ENCODE data around the gene TPST1.

Gene TPST1

DNA sequence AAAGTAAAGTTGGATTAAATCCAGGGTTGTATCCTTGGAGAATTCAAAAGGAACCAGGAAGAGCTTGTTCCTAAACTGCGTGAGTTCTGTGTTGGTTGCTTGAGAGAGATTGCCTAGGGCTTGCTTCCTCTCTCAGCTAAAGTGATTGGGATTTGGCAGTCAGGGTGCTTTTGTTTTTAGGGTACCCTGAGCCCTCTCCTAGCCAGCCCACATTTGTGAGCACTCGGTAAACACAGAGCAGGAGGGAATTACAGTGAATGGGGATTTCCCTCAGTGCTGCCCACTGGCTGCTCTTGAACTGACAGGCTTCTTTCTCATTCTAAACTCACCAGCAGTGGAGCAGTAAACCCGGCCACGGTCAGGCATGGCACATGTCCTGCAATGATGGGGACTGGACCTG is 146.9 kb downstream of the TPST1 start:
- TF ChIP-seq, protein P1, sequence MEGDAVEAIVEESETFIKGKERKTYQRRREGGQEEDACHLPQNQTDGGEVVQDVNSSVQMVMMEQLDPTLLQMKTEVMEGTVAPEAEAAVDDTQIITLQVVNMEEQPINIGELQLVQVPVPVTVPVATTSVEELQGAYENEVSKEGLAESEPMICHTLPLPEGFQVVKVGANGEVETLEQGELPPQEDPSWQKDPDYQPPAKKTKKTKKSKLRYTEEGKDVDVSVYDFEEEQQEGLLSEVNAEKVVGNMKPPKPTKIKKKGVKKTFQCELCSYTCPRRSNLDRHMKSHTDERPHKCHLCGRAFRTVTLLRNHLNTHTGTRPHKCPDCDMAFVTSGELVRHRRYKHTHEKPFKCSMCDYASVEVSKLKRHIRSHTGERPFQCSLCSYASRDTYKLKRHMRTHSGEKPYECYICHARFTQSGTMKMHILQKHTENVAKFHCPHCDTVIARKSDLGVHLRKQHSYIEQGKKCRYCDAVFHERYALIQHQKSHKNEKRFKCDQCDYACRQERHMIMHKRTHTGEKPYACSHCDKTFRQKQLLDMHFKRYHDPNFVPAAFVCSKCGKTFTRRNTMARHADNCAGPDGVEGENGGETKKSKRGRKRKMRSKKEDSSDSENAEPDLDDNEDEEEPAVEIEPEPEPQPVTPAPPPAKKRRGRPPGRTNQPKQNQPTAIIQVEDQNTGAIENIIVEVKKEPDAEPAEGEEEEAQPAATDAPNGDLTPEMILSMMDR (IDR thresholded peaks at IDR 0.05; ENCODE audit: borderline replicate concordance, extremely low read depth, low read length, poor library complexity, severe bottlenecking), result no peak
- no peak for TF ChIP-seq EZH2 (IDR thresholded peaks at IDR 0.05; ENCODE audit: borderline replicate concordance, low read depth, low read length, severe bottlenecking)
- Histone ChIP-seq H3K9me3 (ENCODE audit: insufficient read depth, low read length, severe bottlenecking) (no peaks in the 10 kb centered on the region), H3K9ac (ENCODE audit: low read depth, low read length) (no peak overlapping the region), H4K20me1 (ENCODE audit: insufficient read depth, low read length) (no peaks in the 10 kb centered on the region), H3K4me3 (ENCODE audit: low read depth in 1 of 2, low read length in 2 of 2) (no peak overlapping the region), H3K79me2 (ENCODE audit: insufficient read depth, low read length) (no peaks in the 10 kb centered on the region), H3K4me2 (ENCODE audit: insufficient read depth, low read length) (no peak overlapping the region), H3K36me3 (ENCODE audit: insufficient read depth, low read length) (no peaks in the 10 kb centered on the region), H3K27me3 (ENCODE audit: insufficient read depth, low read length, poor library complexity) (peaks cover 18% of the 10 kb centered on the region), H3K4me1 (ENCODE audit: insufficient read depth, low read length) (no peaks in the 10 kb centered on the region), H3K27ac (ENCODE audit: low read length) (no peak overlapping the region), H2AFZ (ENCODE audit: low read depth, low read length) (no peak overlapping the region)
- DNase-seq, result no peak
- no peak for ATAC-seq (ENCODE audit: insufficient read depth, low read depth)

DNA sequence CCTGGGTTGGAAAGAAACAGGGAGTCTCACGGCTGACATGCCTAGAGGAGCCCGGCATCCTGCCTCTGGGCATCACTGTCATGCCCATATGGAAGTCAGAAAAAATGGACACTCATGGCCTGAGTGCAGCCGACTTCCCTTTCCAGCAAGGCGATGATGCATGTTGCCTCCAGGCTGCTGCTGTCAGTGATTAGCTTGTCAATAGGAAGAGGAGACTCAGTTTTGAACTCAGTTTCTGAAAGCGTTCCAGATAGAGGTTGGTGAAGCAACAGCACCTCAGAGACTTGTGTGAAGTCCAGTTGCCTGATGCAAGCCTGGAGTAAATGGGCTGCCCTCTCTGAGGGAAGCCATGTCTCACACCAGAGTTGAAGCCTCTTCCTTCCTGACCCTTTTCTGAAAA is 148.4 kb downstream of the TPST1 start:
- no peak for DNase-seq
- H2AFZ ChIP-seq (ENCODE audit: low read depth, low read length), result no peak overlapping the region
- no peaks in the 10 kb centered on the region for H3K79me2 ChIP-seq (ENCODE audit: insufficient read depth, low read length)
- no peak for ATAC-seq (ENCODE audit: insufficient read depth, low read depth)
- H3K9me3 ChIP-seq (ENCODE audit: insufficient read depth, low read length, severe bottlenecking), result no peaks in the 10 kb centered on the region
- H3K27ac ChIP-seq (ENCODE audit: low read length), result no peak overlapping the region
- TF ChIP-seq, protein P1 (IDR thresholded peaks at IDR 0.05; ENCODE audit: borderline replicate concordance, extremely low read depth, low read length, poor library complexity, severe bottlenecking), result no peak
- no peak for TF ChIP-seq EZH2 (IDR thresholded peaks at IDR 0.05; ENCODE audit: borderline replicate concordance, low read depth, low read length, severe bottlenecking)
- no peaks in the 10 kb centered on the region for H4K20me1 ChIP-seq (ENCODE audit: insufficient read depth, low read length)
- no peak overlapping the region for H3K4me3 ChIP-seq (ENCODE audit: low read depth in 1 of 2, low read length in 2 of 2)
- H3K4me2 ChIP-seq (ENCODE audit: insufficient read depth, low read length), result no peak overlapping the region
- H3K27me3 ChIP-seq (ENCODE audit: insufficient read depth, low read length, poor library complexity), result peaks cover 18% of the 10 kb centered on the region
- no peaks in the 10 kb centered on the region for H3K4me1 ChIP-seq (ENCODE audit: insufficient read depth, low read length)
- no peak overlapping the region for H3K9ac ChIP-seq (ENCODE audit: low read depth, low read length)
- H3K36me3 ChIP-seq (ENCODE audit: insufficient read depth, low read length), result no peaks in the 10 kb centered on the region

DNA sequence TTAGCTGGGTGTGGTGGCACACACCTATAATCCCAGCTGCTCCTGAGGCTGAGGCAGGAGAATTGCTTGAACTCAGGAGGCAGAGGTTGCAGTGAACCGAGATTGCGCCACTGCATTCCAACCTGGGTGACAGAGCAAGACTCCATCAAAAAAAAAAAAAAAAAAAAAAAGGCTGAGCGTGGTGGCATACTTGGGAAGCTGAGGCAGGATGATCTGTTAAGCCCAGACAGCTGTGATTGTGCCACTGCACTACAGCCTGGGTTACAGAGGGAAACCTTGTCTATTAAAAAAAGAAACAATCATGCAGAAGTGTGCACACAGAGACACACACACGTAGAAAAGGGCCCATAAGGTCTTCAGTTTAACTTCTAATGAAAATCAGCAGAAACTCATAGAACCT is 150.6 kb downstream of the TPST1 start:
- Histone ChIP-seq H3K9me3 (ENCODE audit: insufficient read depth, low read length, severe bottlenecking) (no peaks in the 10 kb centered on the region), H3K4me2 (ENCODE audit: insufficient read depth, low read length) (no peak overlapping the region), H3K27me3 (ENCODE audit: insufficient read depth, low read length, poor library complexity) (peaks cover 16% of the 10 kb centered on the region), H2AFZ (ENCODE audit: low read depth, low read length) (no peak overlapping the region), H3K4me1 (ENCODE audit: insufficient read depth, low read length) (no peaks in the 10 kb centered on the region), H3K9ac (ENCODE audit: low read depth, low read length) (no peak overlapping the region), H4K20me1 (ENCODE audit: insufficient read depth, low read length) (no peaks in the 10 kb centered on the region), H3K4me3 (ENCODE audit: low read depth in 1 of 2, low read length in 2 of 2) (no peak overlapping the region), H3K36me3 (ENCODE audit: insufficient read depth, low read length) (no peaks in the 10 kb centered on the region), H3K79me2 (ENCODE audit: insufficient read depth, low read length) (no peaks in the 10 kb centered on the region), H3K27ac (ENCODE audit: low read length) (no peak overlapping the region)
- DNase-seq, result no peak
- ATAC-seq (ENCODE audit: insufficient read depth, low read depth), result no peak
- no peak for TF ChIP-seq EZH2 (IDR thresholded peaks at IDR 0.05; ENCODE audit: borderline replicate concordance, low read depth, low read length, severe bottlenecking)
- TF ChIP-seq, protein P1 (IDR thresholded peaks at IDR 0.05; ENCODE audit: borderline replicate concordance, extremely low read depth, low read length, poor library complexity, severe bottlenecking), result no peak

DNA sequence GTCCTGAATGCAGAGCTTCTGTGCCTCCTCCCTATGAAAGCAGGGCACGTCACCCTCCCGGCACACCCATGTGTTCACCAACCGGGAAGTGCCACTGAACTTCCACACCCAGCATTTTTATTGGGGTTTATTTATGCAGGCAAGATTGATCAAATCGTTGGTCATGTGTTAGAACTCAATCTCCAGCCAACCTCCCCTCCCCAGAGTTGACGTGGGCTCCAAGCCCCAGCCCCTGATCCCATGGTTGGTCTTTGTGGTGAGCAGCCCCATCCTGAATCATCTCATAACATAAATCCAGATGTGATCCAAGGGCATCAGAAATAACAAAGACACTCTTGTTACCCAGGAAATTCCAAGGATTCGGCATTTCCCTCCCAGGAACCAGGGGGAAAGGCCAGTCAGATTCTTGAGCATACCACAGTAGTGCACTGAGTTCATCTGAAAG is 151.2 kb downstream of the TPST1 start:
- Histone ChIP-seq H3K27ac (ENCODE audit: low read length) (no peak overlapping the region), H4K20me1 (ENCODE audit: insufficient read depth, low read length) (no peaks in the 10 kb centered on the region), H3K4me1 (ENCODE audit: insufficient read depth, low read length) (no peaks in the 10 kb centered on the region), H3K27me3 (ENCODE audit: insufficient read depth, low read length, poor library complexity) (peaks cover 16% of the 10 kb centered on the region), H3K4me3 (ENCODE audit: low read depth in 1 of 2, low read length in 2 of 2) (no peak overlapping the region), H3K79me2 (ENCODE audit: insufficient read depth, low read length) (no peaks in the 10 kb centered on the region), H3K9ac (ENCODE audit: low read depth, low read length) (no peak overlapping the region), H2AFZ (ENCODE audit: low read depth, low read length) (no peak overlapping the region), H3K36me3 (ENCODE audit: insufficient read depth, low read length) (no peaks in the 10 kb centered on the region), H3K9me3 (ENCODE audit: insufficient read depth, low read length, severe bottlenecking) (no peaks in the 10 kb centered on the region), H3K4me2 (ENCODE audit: insufficient read depth, low read length) (no peak overlapping the region)
- DNase-seq, result no peak
- no peak for ATAC-seq (ENCODE audit: insufficient read depth, low read depth)
- no peak for TF ChIP-seq EZH2 (IDR thresholded peaks at IDR 0.05; ENCODE audit: borderline replicate concordance, low read depth, low read length, severe bottlenecking)
- TF ChIP-seq, protein P1 (IDR thresholded peaks at IDR 0.05; ENCODE audit: borderline replicate concordance, extremely low read depth, low read length, poor library complexity, severe bottlenecking), result no peak
